ELF-1 (cell line): ENCODE results near the gene EIF3L.

ENCODE experiments used
- DNase-seq: peaks from one replicate; pipeline ENCODE4 v3.0.0-alpha.2; 2016; ENCODE audit warnings: low read depth, low spot score

EIF3L gene

GRCh38 chr22:37905534-37906363 is 56.5 kb downstream of the EIF3L start, which contains the start of gene MICALL1:
Gene MICALL1, plus strand, starts transcription at chr22:37906297. Its CDS starts 126 bp downstream, at chr22:37906423.
- DNase-seq = peak; percentile 62

GRCh38 chr22:37906364-37907008 is 57.3 kb downstream of the EIF3L start:
- DNase-seq = no peak

- DNase-seq = no peak
These were observed 58.1 kb downstream of the EIF3L start for GRCh38 chr22:37907036-37907954.

GRCh38 chr22:37909766-37910165 is 60.5 kb downstream of the EIF3L start:
- DNase-seq = no peak

GRCh38 chr22:37910890-37911672 is 61.9 kb downstream of the EIF3L start:
- DNase-seq = peak; percentile 64

GRCh38 chr22:37911697-37912096 is 62.5 kb downstream of the EIF3L start:
- peak; percentile 43 for DNase-seq

- no peak for DNase-seq
These were observed 63.0 kb downstream of the EIF3L start for GRCh38 chr22:37912171-37912570.

GRCh38 chr22:37913233-37913721 is 64.1 kb downstream of the EIF3L start:
- no peak for DNase-seq

- no peak for DNase-seq
These were observed 67.1 kb downstream of the EIF3L start for GRCh38 chr22:37916311-37916710.

GRCh38 chr22:37917874-37918548 is 68.8 kb downstream of the EIF3L start:
- no peak for DNase-seq

GRCh38 chr22:37918580-37919270 is 69.5 kb downstream of the EIF3L start:
- DNase-seq = no peak

- DNase-seq = no peak
These were observed 70.9 kb downstream of the EIF3L start for GRCh38 chr22:37920126-37920525.

GRCh38 chr22:37922191-37922590 is 73.0 kb downstream of the EIF3L start:
- DNase-seq = no peak

GRCh38 chr22:37923927-37924326 is 74.7 kb downstream of the EIF3L start:
- DNase-seq = no peak

- DNase-seq = no peak
These were observed 75.3 kb downstream of the EIF3L start for GRCh38 chr22:37924386-37925065.

GRCh38 chr22:37925330-37925729 is 76.1 kb downstream of the EIF3L start:
- DNase-seq = no peak

- no peak for DNase-seq
These were observed 76.5 kb downstream of the EIF3L start for GRCh38 chr22:37925767-37926166.

- no peak for DNase-seq
These were observed 77.1 kb downstream of the EIF3L start for GRCh38 chr22:37926358-37926757.
